Caco-2 (cell line): ENCODE data around the gene PLEKHH2. TPM values are rescaled to one million over a fixed set of nuclear protein-coding genes. Genes with fewer than 3 reads are reported as not detected.

Experiments
- BruUV-seq: library from RNA; stranded (reverse); fragments of 400-500 nt; replicated peaks from 2 replicates; lab custom pipeline; 2021; lab: Mats Ljungman, UMichigan
- CTCF ChIA-PET: fragments of 300-600 bp; sonication (Branson Sonifier 250); formaldehyde crosslinking; loops from one replicate; lab custom pipeline; 2022; ENCODE audit warnings: antibody characterized with exemption; lab: Charles Lee
- POLR2A ChIA-PET: fragments of 300-600 bp; sonication (Branson Sonifier 250); formaldehyde crosslinking; loops from one replicate; lab custom pipeline; 2022; ENCODE audit warnings: antibody characterized with exemption; lab: Charles Lee
- DNase-seq, 2 experiments: peaks; one replicate each; pipeline versions ENCODE4 v3.0.0 to v3.0.0-alpha.2; 2020 to 2022
- H3K27me3 ChIP-seq: replicated peaks from 2 replicates; pipeline ENCODE4 v1.6.0; 2011; ENCODE audit warnings: low read length; ENCODE audit not compliant: control insufficient read depth, insufficient read depth
- H3K36me3 ChIP-seq: 2 replicates; pipeline ENCODE4 v1.5.1; 2011; ENCODE audit warnings: low read length; ENCODE audit not compliant: control insufficient read depth, insufficient read depth
- H3K4me1 ChIP-seq: fragments of 250-450 bp; sonication (Bioruptor Pico); 2 replicates; pipeline ENCODE4 v1.5.1; 2020; ENCODE audit warnings: mild to moderate bottlenecking
- H3K4me3 ChIP-seq: 2 replicates; pipeline ENCODE4 v1.5.1; 2011; ENCODE audit warnings: low read depth, mild to moderate bottlenecking, control low read depth, low read length
- H3K9me3 ChIP-seq: fragments of 250-450 bp; sonication (Bioruptor Pico); 2 replicates; pipeline ENCODE4 v1.5.1; 2020; ENCODE audit warnings: mild to moderate bottlenecking, moderate library complexity
- H3K27ac Mint-ChIP-seq: one replicate; pipeline ENCODE4 v1.8.0; 2022; ENCODE audit warnings: mixed read lengths; ENCODE audit not compliant: unreplicated experiment
- H3K27me3 Mint-ChIP-seq: one replicate; pipeline ENCODE4 v1.8.0; 2022; ENCODE audit warnings: mixed read lengths; ENCODE audit not compliant: insufficient read depth, unreplicated experiment
- H3K36me3 Mint-ChIP-seq: one replicate; pipeline ENCODE4 v1.8.0; 2022; ENCODE audit warnings: mild to moderate bottlenecking, mixed read lengths; ENCODE audit not compliant: insufficient read depth, unreplicated experiment
- H3K4me1 Mint-ChIP-seq: one replicate; pipeline ENCODE4 v1.8.0; 2022; ENCODE audit warnings: low read depth, mixed read lengths; ENCODE audit not compliant: unreplicated experiment
- H3K4me3 Mint-ChIP-seq: one replicate; pipeline ENCODE4 v1.8.0; 2022; ENCODE audit warnings: mild to moderate bottlenecking, moderate library complexity, mixed read lengths; ENCODE audit not compliant: unreplicated experiment
- H3K9me3 Mint-ChIP-seq: one replicate; pipeline ENCODE4 v1.8.0; 2022; ENCODE audit warnings: mixed read lengths; ENCODE audit not compliant: unreplicated experiment
- intact Hi-C: fragments of 100-400 bp; cut with micrococcal nuclease; formaldehyde crosslinking; loops from one replicate; pipeline ENCODE4 v1.10.0; 2022; ENCODE audit not compliant: unreplicated experiment
- total RNA-seq: library from RNA; stranded (reverse); gene quantifications from 2 replicates; pipeline ENCODE4 v1.2.3, GENCODE V29; 2022
- TF ChIP-seq, protein P1 (sequence below), 2 experiments: fragments of 200-600 bp in 1 of 2; IDR thresholded peaks; 1 replicate in 1 of 2; 2 replicates in 1 of 2; pipeline versions ENCODE4 v1.5.1 to v1.8.0; 2011 to 2022; ENCODE audit warnings: antibody characterized with exemption in 1 of 2, control low read depth in 1 of 2, inconsistent platforms in 1 of 2, low read depth in 1 of 2, low read length in 1 of 2, mild to moderate bottlenecking in 1 of 2, moderate library complexity in 1 of 2; ENCODE audit not compliant: insufficient read depth in 1 of 2, severe bottlenecking in 1 of 2, unreplicated experiment in 1 of 2

Gene PLEKHH2
- total RNA-seq, 1 experiment from 2014 or later, result 1.5 TPM

DNA sequence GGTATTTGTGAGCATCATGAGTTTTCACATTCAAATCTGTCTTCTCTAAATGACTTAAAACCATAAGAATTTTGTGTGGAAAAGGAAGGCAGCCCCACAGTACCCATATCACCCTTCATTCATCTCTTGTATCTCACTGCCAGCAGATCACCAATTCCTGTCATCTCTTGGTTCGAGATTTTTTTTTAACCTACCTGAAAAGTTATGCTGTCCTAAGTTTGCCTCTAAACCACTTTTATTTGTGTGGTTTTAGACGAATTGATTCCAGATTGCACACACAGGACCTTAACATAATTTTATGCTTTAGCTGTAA, 169.6 kb downstream of the PLEKHH2 start:
- BruUV-seq, result no TSS peak
- intact Hi-C loops, result no loop called here
- Mint-ChIP-seq H3K4me3 (no peak overlapping the region), H3K27me3 (no peaks in the 10 kb centered on the region), H3K36me3 (no peaks in the 10 kb centered on the region), H3K4me1 (peaks cover 27% of the 10 kb centered on the region), H3K9me3 (no peaks in the 10 kb centered on the region), H3K27ac (no peak overlapping the region)
- ChIA-PET POLR2A (interaction anchor here (0.7 kb wide), 1 partner anchor 340 kb away, joined by 4 read pairs; no protein-coding TSS in a partner anchor), CTCF (no interaction called here)
- H3K9me3 ChIP-seq, result no peaks in the 10 kb centered on the region
- no peaks in the 10 kb centered on the region for H3K36me3 ChIP-seq
- TF ChIP-seq, protein P1, sequence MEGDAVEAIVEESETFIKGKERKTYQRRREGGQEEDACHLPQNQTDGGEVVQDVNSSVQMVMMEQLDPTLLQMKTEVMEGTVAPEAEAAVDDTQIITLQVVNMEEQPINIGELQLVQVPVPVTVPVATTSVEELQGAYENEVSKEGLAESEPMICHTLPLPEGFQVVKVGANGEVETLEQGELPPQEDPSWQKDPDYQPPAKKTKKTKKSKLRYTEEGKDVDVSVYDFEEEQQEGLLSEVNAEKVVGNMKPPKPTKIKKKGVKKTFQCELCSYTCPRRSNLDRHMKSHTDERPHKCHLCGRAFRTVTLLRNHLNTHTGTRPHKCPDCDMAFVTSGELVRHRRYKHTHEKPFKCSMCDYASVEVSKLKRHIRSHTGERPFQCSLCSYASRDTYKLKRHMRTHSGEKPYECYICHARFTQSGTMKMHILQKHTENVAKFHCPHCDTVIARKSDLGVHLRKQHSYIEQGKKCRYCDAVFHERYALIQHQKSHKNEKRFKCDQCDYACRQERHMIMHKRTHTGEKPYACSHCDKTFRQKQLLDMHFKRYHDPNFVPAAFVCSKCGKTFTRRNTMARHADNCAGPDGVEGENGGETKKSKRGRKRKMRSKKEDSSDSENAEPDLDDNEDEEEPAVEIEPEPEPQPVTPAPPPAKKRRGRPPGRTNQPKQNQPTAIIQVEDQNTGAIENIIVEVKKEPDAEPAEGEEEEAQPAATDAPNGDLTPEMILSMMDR (IDR thresholded peaks at IDR 0.05; ENCODE audit: insufficient read depth in 1 of 2, low read depth in 1 of 2, low read length in 1 of 2, severe bottlenecking in 1 of 2, unreplicated experiment in 1 of 2), result no peak
- no peak overlapping the region for H3K4me3 ChIP-seq
- H3K27me3 ChIP-seq, result no peaks in the 10 kb centered on the region
- H3K4me1 ChIP-seq, result peaks cover 25% of the 10 kb centered on the region
- no peak for DNase-seq

GRCh38 chr2:43810452-43810851, 173.4 kb downstream of the PLEKHH2 start:
- Histone ChIP-seq H3K4me1 (peaks cover 25% of the 10 kb centered on the region), H3K27me3 (no peaks in the 10 kb centered on the region), H3K9me3 (no peaks in the 10 kb centered on the region), H3K36me3 (no peaks in the 10 kb centered on the region), H3K4me3 (no peak overlapping the region)
- TF ChIP-seq, protein P1 (IDR thresholded peaks at IDR 0.05; ENCODE audit: insufficient read depth in 1 of 2, low read depth in 1 of 2, low read length in 1 of 2, severe bottlenecking in 1 of 2, unreplicated experiment in 1 of 2), result no peak
- ChIA-PET POLR2A (no interaction called here), CTCF (no interaction called here)
- BruUV-seq, result no TSS peak
- H3K27me3 Mint-ChIP-seq, result no peaks in the 10 kb centered on the region
- no peaks in the 10 kb centered on the region for H3K36me3 Mint-ChIP-seq
- intact Hi-C loops, result no loop called here
- H3K9me3 Mint-ChIP-seq, result no peaks in the 10 kb centered on the region
- no peak overlapping the region for H3K4me3 Mint-ChIP-seq
- H3K4me1 Mint-ChIP-seq, result peaks cover 27% of the 10 kb centered on the region
- no peak for DNase-seq
- no peak overlapping the region for H3K27ac Mint-ChIP-seq

GRCh38 chr2:43810888-43811287, 173.8 kb downstream of the PLEKHH2 start:
- H3K27me3 Mint-ChIP-seq, result no peaks in the 10 kb centered on the region
- H3K9me3 ChIP-seq, result no peaks in the 10 kb centered on the region
- H3K27me3 ChIP-seq, result no peaks in the 10 kb centered on the region
- intact Hi-C loops, result no loop called here
- DNase-seq, result no peak
- H3K36me3 Mint-ChIP-seq, result no peaks in the 10 kb centered on the region
- H3K4me3 ChIP-seq, result no peak overlapping the region
- H3K9me3 Mint-ChIP-seq, result no peaks in the 10 kb centered on the region
- CTCF ChIA-PET, result no interaction called here
- no TSS peak for BruUV-seq
- TF ChIP-seq, protein P1 (IDR thresholded peaks at IDR 0.05; ENCODE audit: insufficient read depth in 1 of 2, low read depth in 1 of 2, low read length in 1 of 2, severe bottlenecking in 1 of 2, unreplicated experiment in 1 of 2), result no peak
- H3K27ac Mint-ChIP-seq, result no peak overlapping the region
- H3K4me1 Mint-ChIP-seq, result peaks cover 27% of the 10 kb centered on the region
- H3K4me1 ChIP-seq, result peaks cover 25% of the 10 kb centered on the region
- H3K36me3 ChIP-seq, result no peaks in the 10 kb centered on the region
- POLR2A ChIA-PET, result no interaction called here
- H3K4me3 Mint-ChIP-seq, result no peak overlapping the region
